VCaP (cell line): ENCODE results near the gene SCP2D1.
"Not testable (repeated sequence)": the region's sequence is repeated elsewhere in the genome, so short reads cannot be mapped to it uniquely, and the experiment has no call there.

Source experiments
- H3K27ac ChIP-seq: fragments of 450-650 bp; 2 replicates; pipeline ENCODE4 v1.5.1; 2017
- CTCF ChIP-seq: fragments of 450-650 bp; conservative IDR thresholded peaks from 2 replicates; pipeline ENCODE4 v1.5.1; 2017; ENCODE audit warnings: mild to moderate bottlenecking, moderate library complexity

Gene SCP2D1

GRCh38 chr20:18781509-18781908 lies 32.1 kb upstream of the SCP2D1 start:
- H3K27ac ChIP-seq, result no peak overlapping the region

GRCh38 chr20:18783385-18783959 lies 30.1 kb upstream of the SCP2D1 start:
- no peak for TF ChIP-seq CTCF
- H3K27ac ChIP-seq, result no peak overlapping the region

More at GRCh38 chr20:18781509-18781908, 32.1 kb upstream of the SCP2D1 start:
- TF ChIP-seq CTCF, result no peak

- H3K27ac ChIP-seq, result not testable (repeated sequence)
Observed at GRCh38 chr20:18787046-18787445, 26.5 kb upstream of the SCP2D1 start.

- TF ChIP-seq CTCF, result no peak
- H3K27ac ChIP-seq, result no peak overlapping the region
Observed at GRCh38 chr20:18788021-18788420, 25.6 kb upstream of the SCP2D1 start.

GRCh38 chr20:18790787-18791186 lies 22.8 kb upstream of the SCP2D1 start:
- TF ChIP-seq CTCF, result no peak
- no peak overlapping the region for H3K27ac ChIP-seq

- TF ChIP-seq CTCF, result peak; percentile 58
- H3K27ac ChIP-seq, result peak overlapping the region; percentile 68
Observed at GRCh38 chr20:18793625-18794427, 19.8 kb upstream of the SCP2D1 start.

- H3K27ac ChIP-seq, result peak overlapping the region; percentile 68
- no peak for TF ChIP-seq CTCF
Observed at GRCh38 chr20:18794428-18794787, 19.2 kb upstream of the SCP2D1 start.

- no peak overlapping the region for H3K27ac ChIP-seq
- no peak for TF ChIP-seq CTCF
Observed at GRCh38 chr20:18795366-18795765, 18.2 kb upstream of the SCP2D1 start.
